PFSK-1 (cell line): ENCODE measurements around the gene INSC.

ENCODE experiments used
- POLR2AphosphoS5 ChIP-seq: IDR thresholded peaks from 2 replicates; pipeline ENCODE4 v1.6.1; 2012; ENCODE audit warnings: low read depth, mild to moderate bottlenecking, control low read depth, low read length, moderate library complexity
- REST ChIP-seq, 2 experiments: IDR thresholded peaks; 2 replicates each; pipeline versions ENCODE4 v1.6.1 to v1.8.0; 2011 to 2012; ENCODE audit warnings: low read depth in 2 of 2, low read length in 2 of 2, control low read depth in 1 of 2, inconsistent platforms in 1 of 2, mild to moderate bottlenecking in 1 of 2, moderate library complexity in 1 of 2; ENCODE audit not compliant: insufficient read depth in 1 of 2

DNA sequence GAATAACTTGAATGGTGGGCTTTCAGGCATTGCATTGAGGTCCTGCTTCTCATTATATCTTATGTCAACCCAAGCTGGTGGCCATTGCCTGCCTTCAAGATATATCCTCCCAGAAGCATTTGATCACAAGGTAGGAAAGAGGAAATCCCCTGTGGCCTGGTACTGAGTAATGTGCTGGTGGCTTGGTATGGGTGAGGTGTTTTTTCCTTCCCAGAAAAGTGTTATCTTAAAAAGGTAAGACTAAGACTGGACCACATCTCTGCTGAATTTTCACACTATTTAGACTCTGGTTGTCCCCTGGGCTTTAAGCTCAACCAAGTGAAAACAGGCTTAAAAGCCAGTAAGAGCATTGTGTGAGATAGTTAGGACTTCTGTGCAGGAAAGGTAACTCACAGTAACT lies 3.7 kb downstream of the INSC start:
- no peak for TF ChIP-seq REST (IDR thresholded peaks at IDR 0.05; ENCODE audit: insufficient read depth in 1 of 2, low read depth in 2 of 2, low read length in 2 of 2)
- no peak for TF ChIP-seq POLR2AphosphoS5
